ENCODE results near the gene NCOA4.
"Not testable (repeated sequence)": the region's sequence is repeated elsewhere in the genome, so short reads cannot be mapped to it uniquely, and the experiment has no call there.

NCOA4 gene

GRCh38 chr10:46030091-46030937, at the start of gene NCOA4:
TSS of gene NCOA4 (minus strand) at chr10:46030623. CDS start at chr10:46016680, 13,943 bp downstream.
- in situ Hi-C loops (cut with MboI; ENCODE audit: low sequenced_read_pairs): loop anchor here (25.0 kb wide), 1 partner anchor 182 kb away; no protein-coding TSS in a partner anchor

- in situ Hi-C loops (cut with MboI; ENCODE audit: low sequenced_read_pairs): no loop called here
These were observed 49.6 kb upstream of the NCOA4 start for GRCh38 chr10:46079831-46080585.

- in situ Hi-C loops (cut with MboI; ENCODE audit: low sequenced_read_pairs): no loop called here
These were observed 47.4 kb upstream of the NCOA4 start for GRCh38 chr10:46077731-46078413.

- in situ Hi-C loops (cut with MboI; ENCODE audit: low sequenced_read_pairs): no loop called here
These were observed 46.7 kb upstream of the NCOA4 start for GRCh38 chr10:46077141-46077554.

GRCh38 chr10:46075869-46076268, 45.4 kb upstream of the NCOA4 start:
- in situ Hi-C loops (cut with MboI; ENCODE audit: low sequenced_read_pairs): no loop called here

- in situ Hi-C loops (cut with MboI; ENCODE audit: low sequenced_read_pairs): no loop called here
These were observed 43.9 kb upstream of the NCOA4 start for GRCh38 chr10:46074196-46074946.

- in situ Hi-C loops (cut with MboI; ENCODE audit: low sequenced_read_pairs): no loop called here
These were observed 43.1 kb upstream of the NCOA4 start for GRCh38 chr10:46073564-46073963.

- in situ Hi-C loops (cut with MboI; ENCODE audit: low sequenced_read_pairs): no loop called here
These were observed 40.3 kb upstream of the NCOA4 start for GRCh38 chr10:46070749-46071148.

GRCh38 chr10:46069771-46070463, 39.5 kb upstream of the NCOA4 start:
- in situ Hi-C loops (cut with MboI; ENCODE audit: low sequenced_read_pairs): no loop called here

GRCh38 chr10:46068905-46069304, 38.5 kb upstream of the NCOA4 start:
- in situ Hi-C loops (cut with MboI; ENCODE audit: low sequenced_read_pairs): no loop called here

- in situ Hi-C loops (cut with MboI; ENCODE audit: low sequenced_read_pairs): no loop called here
These were observed 37.7 kb upstream of the NCOA4 start for GRCh38 chr10:46068117-46068516.

- in situ Hi-C loops (cut with MboI; ENCODE audit: low sequenced_read_pairs): no loop called here
These were observed 33.9 kb upstream of the NCOA4 start for GRCh38 chr10:46064269-46064817.

GRCh38 chr10:46062723-46063428, 32.5 kb upstream of the NCOA4 start:
- in situ Hi-C loops (cut with MboI; ENCODE audit: low sequenced_read_pairs): no loop called here

- in situ Hi-C loops (cut with MboI; ENCODE audit: low sequenced_read_pairs): no loop called here
These were observed 30.3 kb upstream of the NCOA4 start for GRCh38 chr10:46060706-46061105.

GRCh38 chr10:46057927-46058326, 27.5 kb upstream of the NCOA4 start:
- in situ Hi-C loops (cut with MboI; ENCODE audit: low sequenced_read_pairs): not testable (repeated sequence)

- in situ Hi-C loops (cut with MboI; ENCODE audit: low sequenced_read_pairs): no loop called here
These were observed 26.6 kb upstream of the NCOA4 start for GRCh38 chr10:46057038-46057437.

GRCh38 chr10:46055771-46056170, 25.3 kb upstream of the NCOA4 start:
- in situ Hi-C loops (cut with MboI; ENCODE audit: low sequenced_read_pairs): no loop called here

- in situ Hi-C loops (cut with MboI; ENCODE audit: low sequenced_read_pairs): no loop called here
These were observed 23.4 kb upstream of the NCOA4 start for GRCh38 chr10:46053534-46054434.
